HG03066 (cell line): ENCODE data around the gene POLR2J3.
"Not testable (repeated sequence)": the region's sequence is repeated elsewhere in the genome, so short reads cannot be mapped to it uniquely, and the experiment has no call there.

Experiments used
- ATAC-seq: cut with Tn5 transposase; IDR thresholded peaks from one replicate; pipeline ENCODE4 v1.9.1; 2021; ENCODE audit warnings: low read depth; ENCODE audit not compliant: unreplicated experiment

POLR2J3 gene

DNA sequence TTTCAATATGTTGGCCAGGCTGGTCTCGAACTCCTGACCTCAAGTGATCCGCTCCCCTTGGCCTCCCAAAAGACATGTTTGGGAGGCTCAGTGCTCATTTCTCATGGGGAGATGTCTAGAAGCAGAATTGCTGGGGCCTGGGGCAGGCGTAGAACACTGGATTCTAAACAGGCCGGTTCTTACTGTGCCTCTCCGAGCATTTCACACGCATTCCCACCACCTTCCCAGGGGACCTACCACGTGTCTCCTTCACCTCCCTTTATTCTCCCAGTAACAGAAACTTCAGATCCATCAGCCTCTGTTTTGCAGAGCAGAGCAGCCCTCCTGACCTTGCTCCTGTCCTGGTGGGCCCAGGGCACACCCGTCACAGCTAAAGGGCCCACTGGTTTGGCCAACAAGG, 45.2 kb downstream of the POLR2J3 start:
- ATAC-seq, result not testable (repeated sequence)

- not testable (repeated sequence) for ATAC-seq
Observed at GRCh38 chr7:102524803-102525202, 47.6 kb downstream of the POLR2J3 start.

DNA sequence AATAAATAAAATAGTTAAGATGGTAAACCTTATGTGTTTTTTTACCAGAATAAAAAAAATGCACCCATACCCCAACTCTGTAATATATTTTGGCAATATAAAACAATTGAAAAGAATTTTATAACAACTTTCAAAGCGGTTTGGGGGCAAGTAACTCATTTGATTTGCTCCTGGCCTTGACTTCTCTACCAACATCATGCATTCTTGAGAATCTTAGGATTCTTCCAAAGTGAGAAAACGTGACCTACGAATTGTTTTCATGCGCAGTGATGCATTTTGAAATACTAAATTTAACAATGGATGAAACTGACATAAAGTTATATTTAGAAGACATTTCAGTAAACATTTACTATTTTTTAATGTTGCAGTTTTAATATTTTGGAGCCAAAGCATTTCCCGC, 51.6 kb downstream of the POLR2J3 start:
- not testable (repeated sequence) for ATAC-seq

DNA sequence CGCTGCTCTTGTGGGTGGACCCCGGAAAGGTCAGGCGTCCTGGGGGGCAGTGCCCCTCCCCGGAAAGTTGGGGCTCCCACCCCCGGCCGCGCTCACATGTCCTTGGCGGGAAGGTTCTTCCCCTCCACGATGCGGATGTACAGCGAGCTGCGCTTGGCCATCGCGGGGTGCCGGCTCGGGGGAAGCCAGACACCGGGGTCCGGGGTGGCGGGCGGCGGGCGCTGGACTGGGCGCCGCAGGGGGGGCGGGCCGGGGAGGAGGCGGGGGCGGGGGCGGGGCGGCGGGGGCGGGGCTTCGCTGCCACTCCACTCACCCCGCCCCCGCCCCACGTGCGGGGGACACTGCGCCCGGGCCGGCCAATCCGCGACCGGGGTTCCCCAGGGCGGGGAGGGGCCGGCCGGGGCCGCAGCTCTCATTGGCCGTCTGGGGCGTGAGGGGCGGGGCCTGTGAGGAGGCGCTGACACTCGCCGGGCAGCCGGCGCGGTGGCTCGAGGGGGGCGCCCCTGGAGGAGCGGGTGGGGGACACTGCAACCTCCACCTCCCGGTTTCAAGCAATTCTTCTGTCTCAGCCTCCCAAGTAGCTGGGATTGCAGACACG, 54.7 kb downstream of the POLR2J3 start, which contains the start of gene RASA4B:
Gene RASA4B, minus strand, starts transcription at position 228 of the 598 bp plus-strand sequence. Its CDS starts 67 bp downstream, at position 161.
- ATAC-seq, result peak; percentile 50
